HepG2 (cell line): ENCODE results near the gene ESPNL. TPM values are rescaled to one million over a fixed set of nuclear protein-coding genes. Genes with fewer than 3 reads are reported as not detected.

Experiments
- ATAC-seq: fragments of 200-7000 bp; cut with Tn5 transposase; 3 replicates; pipeline ENCODE4 v1.9.1; 2020; ENCODE audit warnings: mild to moderate bottlenecking, moderate library complexity
- BruUV-seq: library from RNA; stranded (reverse); fragments of 400-500 nt; replicated peaks from 2 replicates; lab custom pipeline; 2021; lab: Mats Ljungman, UMichigan
- CTCF ChIA-PET: fragments of 300-600 bp; formaldehyde crosslinking; extraction: SDS; loops from one replicate; lab custom pipeline; 2021; ENCODE audit warnings: low total read pairs, inconsistent platforms, low intra/inter-chr PET ratio; lab: Yijun Ruan, JAX
- POLR2A ChIA-PET: fragments of 350-600 bp; sonication (Branson Sonifier 250); formaldehyde crosslinking; loops from one replicate; lab custom pipeline; 2020; ENCODE audit warnings: antibody characterized with exemption, inconsistent platforms; lab: Yijun Ruan, JAX
- DNase-seq: peaks from one replicate; pipeline ENCODE4 v3.0.0-alpha.2; 2015; ENCODE audit warnings: low spot score
- FAIRE-seq: peaks from 3 replicates; lab custom pipeline; 2011; peaks lifted over from hg19 to GRCh38; lab: Jason Lieb, UNC
- H2AFZ ChIP-seq: one replicate; pipeline ENCODE4 v1.6.1; 2011; ENCODE audit warnings: low read length, inconsistent platforms
- H3K27ac ChIP-seq: fragments of 300-600 bp; 3 replicates; pipeline ENCODE4 v1.8.0; 2011; ENCODE audit warnings: mixed run types, mild to moderate bottlenecking, mixed read lengths, low read length, inconsistent platforms; ENCODE audit not compliant: insufficient read depth; ENCODE audit errors: extremely low read length
- H3K27me3 ChIP-seq, 2 experiments: fragments of 200-600 bp in 1 of 2; 2 replicates in 1 of 2; 3 replicates in 1 of 2; pipeline versions ENCODE4 v1.6.0 to v1.8.0; 2011; ENCODE audit warnings: low read length in 2 of 2, mild to moderate bottlenecking in 2 of 2, moderate library complexity in 2 of 2, inconsistent platforms in 1 of 2; ENCODE audit not compliant: insufficient read depth in 2 of 2, control insufficient read depth in 1 of 2
- H3K36me3 ChIP-seq, 2 experiments: fragments of 200-600 bp in 1 of 2; replicated peaks in 1 of 2; 2 replicates in 1 of 2; 3 replicates in 1 of 2; pipeline versions ENCODE4 v1.5.1 to v1.8.0; 2011; ENCODE audit warnings: low read length in 2 of 2, inconsistent platforms in 1 of 2; ENCODE audit not compliant: insufficient read depth in 2 of 2, control insufficient read depth in 1 of 2
- H3K4me1 ChIP-seq: 2 replicates; pipeline ENCODE4 v1.5.1; 2012; ENCODE audit warnings: low read length, inconsistent platforms; ENCODE audit not compliant: insufficient read depth
- H3K4me2 ChIP-seq: 2 replicates; pipeline ENCODE4 v1.6.0; 2011; ENCODE audit warnings: low read depth, low read length, inconsistent platforms
- H3K4me3 ChIP-seq, 3 experiments: fragments of 200-600 bp in 1 of 3; sonication (generic), shearing (Covaris generic) in 1 of 3; replicated peaks in 1 of 3; 2 replicates each; pipeline ENCODE4 v1.5.1; 2011 to 2016; ENCODE audit warnings: low read length in 3 of 3, inconsistent platforms in 2 of 3, low read depth in 2 of 3, mild to moderate bottlenecking in 2 of 3, control low read depth in 1 of 3, mixed read lengths in 1 of 3; ENCODE audit not compliant: insufficient read depth in 1 of 3
- H3K79me2 ChIP-seq: one replicate; pipeline ENCODE4 v1.6.1; 2011; ENCODE audit warnings: low read length, inconsistent platforms; ENCODE audit not compliant: insufficient read depth
- H3K9ac ChIP-seq: 2 replicates; pipeline ENCODE4 v1.6.0; 2011; ENCODE audit warnings: mild to moderate bottlenecking, low read depth, low read length, inconsistent platforms; ENCODE audit not compliant: insufficient read depth
- H3K9me3 ChIP-seq: 2 replicates; pipeline ENCODE4 v1.5.1; 2012; ENCODE audit warnings: mild to moderate bottlenecking, low read length
- H4K20me1 ChIP-seq: 2 replicates; pipeline ENCODE4 v1.6.0; 2011; ENCODE audit warnings: inconsistent platforms, mild to moderate bottlenecking, low read length, moderate library complexity; ENCODE audit not compliant: insufficient read depth
- BRCA1 ChIP-seq: sonication (generic); formaldehyde crosslinking; IDR thresholded peaks from 2 replicates; pipeline ENCODE4 v1.4.0; 2020; ENCODE audit warnings: missing genetic modification reagents
- EED ChIP-seq: sonication (generic); formaldehyde crosslinking; IDR thresholded peaks from 2 replicates; pipeline ENCODE4 v1.5.0; 2020; ENCODE audit warnings: mild to moderate bottlenecking, missing genetic modification reagents
- MNT ChIP-seq: fragments of 450-650 bp; IDR thresholded peaks from 2 replicates; pipeline ENCODE4 v1.6.1; 2016
- PCBP1 ChIP-seq: fragments of 200-400 bp; formaldehyde crosslinking; IDR thresholded peaks from 2 replicates; pipeline ENCODE4 v1.6.1; 2017; ENCODE audit warnings: mild to moderate bottlenecking, low read depth, low read length, borderline replicate concordance
- SYNCRIP ChIP-seq: fragments of 200-400 bp; formaldehyde crosslinking; IDR thresholded peaks from 2 replicates; pipeline ENCODE4 v1.6.1; 2018; ENCODE audit warnings: mild to moderate bottlenecking, low read depth, low read length; ENCODE audit not compliant: insufficient read depth
- ZHX2 ChIP-seq, 2 experiments: sonication (generic) in 1 of 2; formaldehyde crosslinking in 1 of 2; IDR thresholded peaks; 2 replicates each; pipeline versions ENCODE4 v1.6.1 to v1.9.0; 2014 to 2022; ENCODE audit warnings: antibody characterized with exemption in 1 of 2, borderline replicate concordance in 1 of 2, inconsistent platforms in 1 of 2, low read depth in 1 of 2, missing genetic modification reagents in 1 of 2
- ZNF142 ChIP-seq: sonication (generic); formaldehyde crosslinking; IDR thresholded peaks from 2 replicates; pipeline ENCODE4 v1.4.0; 2020; ENCODE audit warnings: missing genetic modification reagents
- ZNF414 ChIP-seq: sonication (generic); formaldehyde crosslinking; IDR thresholded peaks from 2 replicates; pipeline ENCODE4 v1.5.0; 2020; ENCODE audit warnings: missing genetic modification reagents
- WGBS: methylation state at CpG from one replicate; pipeline ENCODE4 v1.1.6; 2017; ENCODE audit warnings: low lambda C conversion rate; 5-methylcytosine and 5-hydroxymethylcytosine counted together
- in situ Hi-C: cut with HindIII; loops from 2 replicates; pipeline ENCODE4 v1.10.0; 2017; ENCODE audit warnings: low pct_unique_long_range_greater_than_20kb; ENCODE audit not compliant: extremely low pct_ligation_motif_present
- intact Hi-C: fragments of 100-400 bp; cut with micrococcal nuclease; formaldehyde crosslinking; loops from one replicate; pipeline ENCODE4 v1.10.0; 2022; ENCODE audit not compliant: unreplicated experiment
- polyA plus RNA-seq, 8 experiments: library from polyadenylated mRNA; depleted of rRNA in 3 of 8; stranded (reverse) in 7 of 8; unstranded in 1 of 8; fragments of >200 nt; fragmentation: Illumina TruSeq in 4 of 8; extraction: Trizol in 4 of 8; gene quantifications; 2 replicates each; pipeline versions ENCODE4 v1.2.1 to v1.2.3, GENCODE V29; 2011 to 2016; ENCODE audit warnings: low read depth in 4 of 8, missing spikeins in 1 of 8, mixed read lengths in 1 of 8; ENCODE audit not compliant: insufficient read depth in 1 of 8
- total RNA-seq, 5 experiments: library from RNA; depleted of rRNA; stranded (reverse); fragments of >200 nt; fragmentation: Illumina TruSeq; extraction: Trizol; gene quantifications; 2 replicates each; pipeline ENCODE4 v1.2.3, GENCODE V29; 2016; ENCODE audit warnings: low read depth in 1 of 5

Gene ESPNL
- total and polyA plus RNA-seq, 2 of the 13 experiments (the other 11 are each of a cell fraction or from before 2014, with no cell fraction given): 0.45 to 0.80 TPM

- TF ChIP-seq BRCA1 (CRISPR knock-in tag) (no peak), EED (CRISPR knock-in tag) (no peak), ZNF414 (CRISPR knock-in tag) (no peak), MNT (no peak), SYNCRIP (no peak)
Observed at GRCh38 chr2:238176613-238177012, 76.5 kb downstream of the ESPNL start (continued).

- ATAC-seq (no peak), FAIRE-seq (no peak), DNase-seq (no peak)
- Histone ChIP-seq H3K9ac (no peak overlapping the region), H3K27ac (no peak overlapping the region), H3K4me3 (no peak overlapping the region), H3K4me2 (no peak overlapping the region), H3K9me3 (no peaks in the 10 kb centered on the region), H4K20me1 (no peaks in the 10 kb centered on the region), H2AFZ (no peak overlapping the region), H3K27me3 (no peaks in the 10 kb centered on the region), H3K4me1 (no peaks in the 10 kb centered on the region), H3K36me3 (peaks cover 42 to 87% of the 10 kb centered on the region in 2 experiments), H3K79me2 (no peaks in the 10 kb centered on the region)
- WGBS: 95% methylated on average over 5 of the region's 5 CpGs
- intact Hi-C loops (no loop called here), in situ Hi-C loops (no loop called here)
- ChIA-PET CTCF (no interaction called here), POLR2A (no interaction called here)
- TSS peak; percentile 3 for BruUV-seq
- TF ChIP-seq PCBP1 (no peak), ZNF142 (CRISPR knock-in tag) (no peak), ZHX2 (IDR thresholded peaks at IDR 0.05; ENCODE audit: low read depth) (no peak), ZHX2 (CRISPR knock-in tag; IDR thresholded peaks at IDR 0.05; ENCODE audit: borderline replicate concordance) (no peak)
Observed at GRCh38 chr2:238180554-238180953, 80.4 kb downstream of the ESPNL start.
